ENCODE measurements around the gene OR13A1. TPM values are rescaled to one million over a fixed set of nuclear protein-coding genes. Genes with fewer than 3 reads are reported as not detected.
"Not testable (repeated sequence)": the region's sequence is repeated elsewhere in the genome, so short reads cannot be mapped to it uniquely, and the experiment has no call there.

The OR13A1 gene
- total RNA-seq, 1 donor from 2014 or later = not detected

DNA sequence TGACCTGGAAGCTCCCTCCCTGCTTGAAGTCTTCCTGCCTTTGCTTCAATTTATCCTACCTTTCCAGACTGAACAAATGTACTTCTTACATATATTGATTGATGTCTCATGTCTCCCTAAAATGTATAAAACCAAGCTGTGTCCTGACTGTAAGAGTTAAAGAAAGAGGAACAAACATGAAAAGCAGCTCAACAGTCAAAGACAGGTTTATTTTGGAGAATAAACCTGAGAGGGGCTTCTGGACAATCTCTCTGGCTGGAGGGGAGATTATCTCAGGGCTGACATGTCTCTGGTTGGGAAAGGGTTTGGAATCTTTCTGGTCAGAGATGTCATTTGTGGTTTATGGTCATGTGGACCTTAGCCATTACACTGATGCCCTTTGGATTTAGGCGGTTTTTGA, 41.0 kb downstream of the OR13A1 start:
- DNase-seq (ENCODE audit: low read depth) = no peak
- no peak for TF ChIP-seq CTCF (conservative IDR thresholded peaks at IDR 0.05; ENCODE audit: low read depth, low read length)
- no peak overlapping the region for H3K4me3 ChIP-seq (ENCODE audit: low read depth, low read length)

GRCh38 chr10:45267777-45268176, 47.6 kb downstream of the OR13A1 start:
- not testable (repeated sequence) for H3K4me3 ChIP-seq (ENCODE audit: low read depth, low read length); DNase-seq (ENCODE audit: low read depth)

DNA sequence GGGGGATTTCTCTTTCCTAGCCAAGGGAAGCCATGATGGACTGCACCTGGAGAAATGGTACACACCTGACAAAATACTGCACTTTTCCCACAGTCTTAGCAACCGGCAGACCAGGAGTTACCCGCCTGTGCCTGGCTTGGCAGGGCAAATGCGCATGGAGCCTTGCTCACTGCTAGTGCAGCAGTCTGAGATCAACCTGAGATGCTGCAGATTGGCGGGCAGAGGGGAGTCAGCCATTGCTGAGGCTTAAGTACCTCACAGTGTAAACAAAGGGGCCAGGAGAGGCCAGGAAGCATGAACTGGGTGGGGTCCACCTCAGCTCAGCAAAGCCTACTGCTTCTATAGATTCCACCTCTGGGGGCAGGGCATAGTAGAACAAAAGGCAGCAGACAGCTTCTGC, 49.4 kb downstream of the OR13A1 start:
- no peak for DNase-seq (ENCODE audit: low read depth)
- H3K4me3 ChIP-seq (ENCODE audit: low read depth, low read length) = no peak overlapping the region
- TF ChIP-seq CTCF (conservative IDR thresholded peaks at IDR 0.05; ENCODE audit: low read depth, low read length) = no peak

DNA sequence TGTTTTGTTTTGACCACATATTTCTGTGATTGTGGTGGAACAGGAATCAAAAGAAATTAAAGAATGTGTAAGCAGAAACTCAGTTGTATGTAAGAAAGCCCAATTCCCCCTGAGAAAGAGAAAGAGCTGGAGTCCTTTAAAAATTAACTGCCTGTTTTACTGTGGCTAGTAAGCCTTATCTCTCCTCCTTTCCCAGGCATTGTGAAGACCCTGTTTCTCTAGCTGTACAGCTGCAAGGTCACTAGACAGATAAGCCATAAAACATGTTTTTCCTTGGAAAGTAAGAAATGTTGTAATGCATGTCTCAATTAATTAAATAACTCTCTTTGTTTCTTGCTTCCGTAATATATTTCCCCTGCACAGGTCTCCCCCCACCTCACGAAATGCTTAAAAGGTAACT, 53.5 kb downstream of the OR13A1 start:
- TF ChIP-seq CTCF (conservative IDR thresholded peaks at IDR 0.05; ENCODE audit: low read depth, low read length) = no peak
- no peak for DNase-seq (ENCODE audit: low read depth)
- no peak overlapping the region for H3K4me3 ChIP-seq (ENCODE audit: low read depth, low read length)

GRCh38 chr10:45261243-45261775, 54.1 kb downstream of the OR13A1 start:
- no peak overlapping the region for H3K4me3 ChIP-seq (ENCODE audit: low read depth, low read length)
- no peak for TF ChIP-seq CTCF (conservative IDR thresholded peaks at IDR 0.05; ENCODE audit: low read depth, low read length)
- no peak for DNase-seq (ENCODE audit: low read depth)

DNA sequence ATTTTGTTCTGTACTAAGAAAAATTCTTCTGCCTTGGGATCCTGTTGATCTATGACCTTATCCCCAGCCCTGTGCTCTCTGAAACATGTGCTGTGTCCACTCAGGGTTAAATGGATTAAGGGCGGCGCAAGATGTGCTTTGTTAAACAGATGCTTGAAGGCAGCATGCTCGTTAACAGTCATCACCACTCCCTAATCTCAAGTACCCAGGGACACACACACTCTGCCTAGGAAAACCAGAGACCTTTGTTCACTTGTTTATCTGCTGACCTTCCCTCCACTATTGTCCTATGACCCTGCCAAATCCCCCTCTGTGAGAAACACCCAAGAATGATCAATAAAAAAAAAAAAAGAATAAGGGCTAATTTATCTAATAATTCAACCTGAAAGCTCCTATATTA, 54.8 kb downstream of the OR13A1 start:
- H3K4me3 ChIP-seq (ENCODE audit: low read depth, low read length); DNase-seq (ENCODE audit: low read depth): not testable (repeated sequence)

DNA sequence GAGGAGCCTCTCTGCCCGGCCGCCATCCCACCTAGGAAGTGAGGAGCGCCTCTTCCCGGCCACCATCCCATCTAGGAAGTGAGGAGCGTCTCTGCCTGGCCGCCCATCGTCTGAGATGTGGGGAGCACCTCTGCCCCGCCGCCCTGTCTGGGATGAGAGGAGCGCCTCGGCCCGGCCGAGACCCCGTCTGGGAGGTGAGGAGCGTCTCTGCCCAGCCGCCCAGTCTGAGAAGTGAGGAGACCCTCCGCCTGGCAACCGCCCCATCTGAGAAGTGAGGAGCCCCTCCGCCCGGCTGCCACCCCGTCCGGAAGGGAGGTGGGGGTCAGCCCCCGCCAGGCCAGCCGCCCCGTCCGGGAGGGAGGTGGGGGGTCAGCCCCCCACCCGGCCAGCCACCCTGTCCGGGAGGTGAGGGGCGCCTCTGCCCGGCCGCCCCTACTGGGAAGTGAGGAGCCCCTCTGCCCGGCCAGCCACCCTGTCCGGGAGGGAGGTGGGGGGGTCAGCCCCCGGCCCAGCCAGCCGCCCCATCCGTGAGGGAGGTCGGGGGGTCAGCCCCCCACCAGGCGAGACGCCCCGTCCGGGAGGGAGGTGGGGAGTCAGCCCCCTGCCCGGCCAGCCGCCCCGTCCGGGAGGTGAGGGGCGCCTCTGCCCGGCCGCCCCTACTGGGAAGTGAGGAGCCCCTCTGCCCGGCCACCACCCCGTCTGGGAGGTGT, 55.5 kb downstream of the OR13A1 start:
- not testable (repeated sequence) for DNase-seq (ENCODE audit: low read depth); H3K4me3 ChIP-seq (ENCODE audit: low read depth, low read length)

- DNase-seq (ENCODE audit: low read depth) = no peak
- TF ChIP-seq CTCF (conservative IDR thresholded peaks at IDR 0.05; ENCODE audit: low read depth, low read length) = no peak
- H3K4me3 ChIP-seq (ENCODE audit: low read depth, low read length) = no peak overlapping the region
Measured at GRCh38 chr10:45257600-45257999, 57.8 kb downstream of the OR13A1 start.
